Common myeloid progenitor, CD34-positive (primary cell): ENCODE results near the gene TAF10.
A peak's percentile ranks its signal among the peaks of the same experiment; 100 is the strongest.

ENCODE experiments used
- CTCF ChIA-PET: fragments of 350-600 bp; sonication (Branson Sonifier 250); formaldehyde crosslinking; loops from one replicate; lab custom pipeline; 2021; ENCODE audit warnings: antibody characterized with exemption; lab: Charles Lee
- POLR2A ChIA-PET: fragments of 350-600 bp; sonication (Branson Sonifier 250); formaldehyde crosslinking; loops from one replicate; lab custom pipeline; 2021; ENCODE audit warnings: antibody characterized with exemption; lab: Charles Lee
- DNase-seq, 3 donors: peaks; one replicate each; pipeline versions ENCODE4 v3.0.0 to v3.0.0-alpha.2; 2013
- H3K27ac ChIP-seq, 2 experiments: 1 replicate in 1 of 2; 2 replicates in 1 of 2; pipeline ENCODE4 v1.7.0; 2013; ENCODE audit warnings: inconsistent platforms in 2 of 2, low read length in 2 of 2, mild to moderate bottlenecking in 2 of 2, low read depth in 1 of 2, moderate library complexity in 1 of 2; ENCODE audit not compliant: severe bottlenecking in 2 of 2, insufficient read depth in 1 of 2, poor library complexity in 1 of 2
- H3K27me3 ChIP-seq, 5 experiments: replicated peaks in 2 of 5; 1 replicate in 3 of 5; 2 replicates in 2 of 5; pipeline versions ENCODE4 v1.6.1 to v1.7.0; 2013; ENCODE audit warnings: low read length in 4 of 5, mild to moderate bottlenecking in 2 of 5, moderate library complexity in 2 of 5, inconsistent platforms in 1 of 5; ENCODE audit not compliant: insufficient read depth in 5 of 5, control insufficient read depth in 4 of 5
- H3K36me3 ChIP-seq, 4 experiments: 1 replicate in 2 of 4; 2 replicates in 2 of 4; pipeline versions ENCODE4 v1.6.1 to v1.7.0; 2013; ENCODE audit warnings: low read length in 3 of 4, control low read depth in 1 of 4, mild to moderate bottlenecking in 1 of 4; ENCODE audit not compliant: control insufficient read depth in 4 of 4, insufficient read depth in 4 of 4
- H3K4me1 ChIP-seq, 4 experiments: 1 replicate in 3 of 4; 2 replicates in 1 of 4; pipeline versions ENCODE4 v1.6.1 to v1.7.1; 2013; ENCODE audit warnings: low read length in 3 of 4, mild to moderate bottlenecking in 3 of 4, control low read depth in 1 of 4, inconsistent platforms in 1 of 4, moderate library complexity in 1 of 4; ENCODE audit not compliant: control insufficient read depth in 4 of 4, insufficient read depth in 4 of 4; ENCODE audit errors: control extremely low read depth in 1 of 4
- H3K4me3 ChIP-seq, 7 experiments: 1 replicate in 4 of 7; 2 replicates in 3 of 7; pipeline versions ENCODE4 v1.5.1 to v1.7.0; 2013; ENCODE audit warnings: mild to moderate bottlenecking in 7 of 7, low read length in 6 of 7, moderate library complexity in 6 of 7, inconsistent platforms in 2 of 7, low read depth in 2 of 7, control low read depth in 1 of 7; ENCODE audit not compliant: insufficient read depth in 4 of 7, control insufficient read depth in 1 of 7; ENCODE audit errors: extremely low read depth in 1 of 7
- H3K9me3 ChIP-seq, 5 experiments: 1 replicate in 4 of 5; 2 replicates in 1 of 5; pipeline versions ENCODE4 v1.6.1 to v1.7.1; 2013; ENCODE audit warnings: low read length in 4 of 5, mild to moderate bottlenecking in 2 of 5, inconsistent platforms in 1 of 5, low read depth in 1 of 5, moderate library complexity in 1 of 5; ENCODE audit not compliant: control insufficient read depth in 4 of 5, insufficient read depth in 2 of 5; ENCODE audit errors: control extremely low read depth in 1 of 5
- WGBS: methylation state at CpG from one replicate; pipeline ENCODE4 v1.1.5; 2013; ENCODE audit not compliant: insufficient coverage; 5-methylcytosine and 5-hydroxymethylcytosine counted together

Gene TAF10

GRCh38 chr11:6611092-6611962 is 689 bp downstream of the TAF10 start:
- ChIA-PET POLR2A (interaction anchor here (1.1 to 1.4 kb wide), 3 partner anchors 8 to 130 kb away, joined by 3 to 4 read pairs (median 4); partner anchors contain the start of genes ARFIP2, ILK, RRP8 and TIMM10B), CTCF (interaction anchor here (0.9 to 2.6 kb wide), 7 partner anchors 11 to 72 kb away, joined by 3 to 16 read pairs (median 7); partner anchors contain the start of gene MRPL17)
- no peaks in the 10 kb centered on the region for H3K9me3 ChIP-seq
- peaks cover 7 to 64% (median 47%) of the 10 kb centered on the region in 4 experiments for H3K36me3 ChIP-seq
- no peaks in the 10 kb centered on the region for H3K27me3 ChIP-seq
- peak in 1 of 3 donors; percentile 29 for DNase-seq
- peaks cover 21 to 53% (median 48%) of the 10 kb centered on the region in 4 experiments for H3K4me1 ChIP-seq
- H3K4me3 ChIP-seq, result peak overlapping the region; percentile 47 to 87 (median 75)
- H3K27ac ChIP-seq, result peak overlapping the region; percentile 55 to 91
- WGBS, result 15% methylated on average over 34 of the region's 39 CpGs

- WGBS, result 96% methylated on average over 6 of the region's 6 CpGs
- Histone ChIP-seq H3K27me3 (no peaks in the 10 kb centered on the region), H3K36me3 (peaks cover 7 to 57% (median 41%) of the 10 kb centered on the region in 4 experiments), H3K4me1 (peaks cover 23 to 59% (median 54%) of the 10 kb centered on the region in 4 experiments), H3K9me3 (no peaks in the 10 kb centered on the region), H3K4me3 (peak overlapping the region in 2 of 7 experiments; percentile 75 to 87), H3K27ac (no peak overlapping the region)
- CTCF ChIA-PET, result interaction anchor here (2.6 kb wide), 1 partner anchor 14 kb away, joined by 7 read pairs; no protein-coding TSS in a partner anchor
- no peak for DNase-seq
- POLR2A ChIA-PET, result no interaction called here
Observed at GRCh38 chr11:6610591-6610990, 1.4 kb downstream of the TAF10 start.

- 98% methylated on average over 6 of the region's 8 CpGs for WGBS
- Histone ChIP-seq H3K27me3 (no peaks in the 10 kb centered on the region), H3K36me3 (peaks cover 7 to 47% (median 35%) of the 10 kb centered on the region in 4 experiments), H3K4me1 (peaks cover 33 to 69% (median 63%) of the 10 kb centered on the region in 4 experiments), H3K27ac (peak overlapping the region in 1 of 2 experiments; percentile 67), H3K9me3 (no peaks in the 10 kb centered on the region), H3K4me3 (no peak overlapping the region)
- CTCF ChIA-PET, result interaction anchor here (3.2 kb wide), 1 partner anchor 9 kb away, joined by 24 read pairs; the partner anchor contains the start of gene TPP1
- POLR2A ChIA-PET, result no interaction called here
- no peak for DNase-seq
Observed at GRCh38 chr11:6609502-6610015, 2.5 kb downstream of the TAF10 start.

GRCh38 chr11:6608726-6609501 is 3.1 kb downstream of the TAF10 start:
- peaks cover 35 to 72% (median 68%) of the 10 kb centered on the region in 4 experiments for H3K4me1 ChIP-seq
- ChIA-PET POLR2A (interaction anchor here (0.6 kb wide), 1 partner anchor 9 kb away, joined by 3 read pairs; no protein-coding TSS in a partner anchor), CTCF (interaction anchor here (2.2 to 3.2 kb wide), 2 partner anchors 9 to 75 kb away, joined by 7 to 24 read pairs; partner anchors contain the start of genes MRPL17 and TPP1)
- peak overlapping the region; percentile 3 to 67 for H3K27ac ChIP-seq
- H3K36me3 ChIP-seq, result peaks cover 5 to 40% (median 31%) of the 10 kb centered on the region in 4 experiments
- 95% methylated on average over 10 of the region's 14 CpGs for WGBS
- DNase-seq, result no peak
- no peaks in the 10 kb centered on the region for H3K27me3 ChIP-seq
- no peak overlapping the region for H3K4me3 ChIP-seq
- no peaks in the 10 kb centered on the region for H3K9me3 ChIP-seq

GRCh38 chr11:6608011-6608410 is 4.0 kb downstream of the TAF10 start:
- peak overlapping the region; percentile 3 to 67 for H3K27ac ChIP-seq

DNA sequence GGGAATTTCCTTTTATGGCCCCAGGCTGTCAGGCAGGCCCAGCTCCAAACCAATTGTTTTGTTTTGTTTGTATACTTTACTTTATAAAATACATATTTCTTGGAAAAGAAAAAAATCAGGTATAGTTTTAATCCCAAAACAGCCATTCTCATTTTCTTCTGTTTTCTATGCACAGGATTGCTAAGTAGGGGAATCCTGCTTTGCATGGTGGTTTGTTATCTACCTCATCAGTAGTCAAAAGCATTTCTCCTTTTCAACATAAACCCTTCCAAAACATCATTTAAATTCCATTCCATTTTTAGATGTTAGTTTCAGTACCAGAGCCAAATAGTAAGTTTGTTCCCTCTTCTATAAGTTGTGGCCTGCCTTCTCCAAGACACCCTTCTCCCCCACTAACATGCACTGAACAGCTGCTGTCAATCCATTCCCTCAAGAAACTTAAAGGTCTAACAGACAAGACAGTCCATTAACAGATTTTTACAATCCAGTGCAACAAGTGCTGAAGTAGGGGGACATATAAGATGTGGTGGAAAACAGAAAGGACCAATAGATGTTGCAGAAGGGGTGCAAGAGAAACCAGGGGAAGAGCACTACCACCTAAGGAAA is 4.7 kb downstream of the TAF10 start:
- CTCF ChIA-PET, result interaction anchor here (1.0 to 3.2 kb wide), 5 partner anchors 11 to 99 kb away, joined by 3 to 24 read pairs (median 6); partner anchors contain the start of genes MRPL17 and TPP1
- Histone ChIP-seq H3K27me3 (no peaks in the 10 kb centered on the region), H3K4me1 (peaks cover 33 to 69% (median 64%) of the 10 kb centered on the region in 4 experiments), H3K27ac (peak overlapping the region; percentile 25 to 67), H3K4me3 (peak overlapping the region in 4 of 7 experiments; percentile 11 to 61 (median 33)), H3K36me3 (peaks cover 5 to 36% (median 31%) of the 10 kb centered on the region in 4 experiments), H3K9me3 (no peaks in the 10 kb centered on the region)
- peak in 1 of 3 donors; percentile 69 for DNase-seq
- POLR2A ChIA-PET, result interaction anchor here (0.6 to 1.3 kb wide), 2 partner anchors 11 to 319 kb away, joined by 3 to 6 read pairs; partner anchors contain the start of genes TPP1 and ZNF215

More at GRCh38 chr11:6608011-6608410, 4.0 kb downstream of the TAF10 start:
- Histone ChIP-seq H3K9me3 (no peaks in the 10 kb centered on the region), H3K4me1 (peaks cover 30 to 69% (median 65%) of the 10 kb centered on the region in 4 experiments), H3K4me3 (peak overlapping the region in 2 of 7 experiments; percentile 11 to 61), H3K36me3 (peaks cover 5 to 36% (median 31%) of the 10 kb centered on the region in 4 experiments), H3K27me3 (no peaks in the 10 kb centered on the region)
- WGBS, result 96% methylated on average over 7 of the region's 9 CpGs
- POLR2A ChIA-PET, result interaction anchor here (1.3 kb wide), 1 partner anchor 11 kb away, joined by 6 read pairs; the partner anchor contains the start of gene TPP1
- no peak for DNase-seq
- CTCF ChIA-PET, result interaction anchor here (1.6 to 3.2 kb wide), 3 partner anchors 10 to 76 kb away, joined by 5 to 24 read pairs (median 7); partner anchors contain the start of genes MRPL17 and TPP1
